ENCODE data around the gene TMA16.
"Not testable (repeated sequence)": the region's sequence is repeated elsewhere in the genome, so short reads cannot be mapped to it uniquely, and the experiment has no call there.

TMA16 gene

GRCh38 chr4:163494360-163495241 is at the start of gene TMA16:
TSS of gene TMA16 (plus strand) at chr4:163494690. CDS start at chr4:163494802, 112 bp downstream.
- peak within 1 kb of the TSS; percentile 71 for H3K4me3 ChIP-seq (ENCODE audit: low read depth, low read length)
- TF ChIP-seq, protein P1, sequence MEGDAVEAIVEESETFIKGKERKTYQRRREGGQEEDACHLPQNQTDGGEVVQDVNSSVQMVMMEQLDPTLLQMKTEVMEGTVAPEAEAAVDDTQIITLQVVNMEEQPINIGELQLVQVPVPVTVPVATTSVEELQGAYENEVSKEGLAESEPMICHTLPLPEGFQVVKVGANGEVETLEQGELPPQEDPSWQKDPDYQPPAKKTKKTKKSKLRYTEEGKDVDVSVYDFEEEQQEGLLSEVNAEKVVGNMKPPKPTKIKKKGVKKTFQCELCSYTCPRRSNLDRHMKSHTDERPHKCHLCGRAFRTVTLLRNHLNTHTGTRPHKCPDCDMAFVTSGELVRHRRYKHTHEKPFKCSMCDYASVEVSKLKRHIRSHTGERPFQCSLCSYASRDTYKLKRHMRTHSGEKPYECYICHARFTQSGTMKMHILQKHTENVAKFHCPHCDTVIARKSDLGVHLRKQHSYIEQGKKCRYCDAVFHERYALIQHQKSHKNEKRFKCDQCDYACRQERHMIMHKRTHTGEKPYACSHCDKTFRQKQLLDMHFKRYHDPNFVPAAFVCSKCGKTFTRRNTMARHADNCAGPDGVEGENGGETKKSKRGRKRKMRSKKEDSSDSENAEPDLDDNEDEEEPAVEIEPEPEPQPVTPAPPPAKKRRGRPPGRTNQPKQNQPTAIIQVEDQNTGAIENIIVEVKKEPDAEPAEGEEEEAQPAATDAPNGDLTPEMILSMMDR (IDR thresholded peaks at IDR 0.05; ENCODE audit: borderline replicate concordance, insufficient read depth, low read depth, low read length) = no peak

- not testable (repeated sequence) for H3K4me3 ChIP-seq (ENCODE audit: low read depth, low read length)
These were observed 47.5 kb upstream of the TMA16 start for GRCh38 chr4:163447023-163447422.

GRCh38 chr4:163447481-163447880 is 47.0 kb upstream of the TMA16 start:
- no peak overlapping the region for H3K4me3 ChIP-seq (ENCODE audit: low read depth, low read length)
- TF ChIP-seq, protein P1 (IDR thresholded peaks at IDR 0.05; ENCODE audit: borderline replicate concordance, insufficient read depth, low read depth, low read length) = no peak

GRCh38 chr4:163448540-163449203 is 45.8 kb upstream of the TMA16 start:
- TF ChIP-seq, protein P1 (IDR thresholded peaks at IDR 0.05; ENCODE audit: borderline replicate concordance, insufficient read depth, low read depth, low read length) = no peak
- H3K4me3 ChIP-seq (ENCODE audit: low read depth, low read length) = no peak overlapping the region

GRCh38 chr4:163462556-163462955 is 31.9 kb upstream of the TMA16 start:
- H3K4me3 ChIP-seq (ENCODE audit: low read depth, low read length) = no peak overlapping the region
- TF ChIP-seq, protein P1 (IDR thresholded peaks at IDR 0.05; ENCODE audit: borderline replicate concordance, insufficient read depth, low read depth, low read length) = no peak

DNA sequence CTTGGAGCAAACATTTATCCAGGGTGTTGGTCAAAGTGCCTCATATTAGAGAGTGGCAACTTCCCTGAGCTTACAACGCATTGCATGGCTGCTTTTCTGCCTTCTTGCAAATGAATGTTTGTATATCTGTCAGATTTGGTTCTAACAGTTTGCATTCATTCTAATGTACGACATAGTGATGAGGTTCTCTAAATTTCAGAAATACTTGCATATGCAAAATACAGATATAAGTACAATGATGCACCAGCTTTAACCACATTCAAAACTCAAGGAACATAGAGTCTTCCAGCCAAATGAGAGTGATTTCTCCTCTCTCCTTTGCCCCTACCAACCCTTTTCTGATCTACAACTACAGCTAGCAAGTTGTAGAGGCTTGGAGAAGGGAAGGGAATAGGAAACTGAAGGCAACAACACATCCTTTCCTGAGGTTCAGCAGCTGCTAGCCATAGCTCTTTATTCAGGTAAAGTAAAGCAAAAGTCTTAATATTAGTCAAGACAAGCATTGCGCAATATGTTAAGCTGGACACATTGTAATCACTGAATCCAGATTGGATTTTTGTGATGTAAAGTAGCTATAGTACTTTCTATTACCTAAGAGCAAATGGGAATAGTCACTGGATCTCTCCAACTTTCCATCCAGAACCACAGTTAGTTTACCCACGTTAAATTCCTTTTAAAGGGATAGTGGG is 27.3 kb upstream of the TMA16 start:
- TF ChIP-seq, protein P1 (IDR thresholded peaks at IDR 0.05; ENCODE audit: borderline replicate concordance, insufficient read depth, low read depth, low read length) = no peak
- no peak overlapping the region for H3K4me3 ChIP-seq (ENCODE audit: low read depth, low read length)

GRCh38 chr4:163470391-163470790 is 24.1 kb upstream of the TMA16 start:
- TF ChIP-seq, protein P1 (IDR thresholded peaks at IDR 0.05; ENCODE audit: borderline replicate concordance, insufficient read depth, low read depth, low read length) = no peak

More at GRCh38 chr4:163470391-163470790, 24.1 kb upstream of the TMA16 start:
- no peak overlapping the region for H3K4me3 ChIP-seq (ENCODE audit: low read depth, low read length)

Data from GM12875 (cell line).